SK-N-SH (cell line): ENCODE results near the gene ADGRL3. TPM values are rescaled to one million over a fixed set of nuclear protein-coding genes. Genes with fewer than 3 reads are reported as not detected.
A peak's percentile ranks its signal among the peaks of the same experiment; 100 is the strongest.

Experiments
- CTCF ChIA-PET: fragments of 300-600, 350-600 bp; formaldehyde crosslinking; extraction: SDS; loops from one replicate; lab custom pipeline; 2021; lab: Yijun Ruan, JAX
- POLR2A ChIA-PET: fragments of 350-600 bp; sonication (Branson Sonifier 250); formaldehyde crosslinking; extraction: SDS; loops from one replicate; lab custom pipeline; 2020; ENCODE audit warnings: antibody characterized with exemption, inconsistent platforms; lab: Yijun Ruan, JAX
- DNase-seq: peaks from one replicate; pipeline ENCODE4 v3.0.0; 2012
- H2AFZ ChIP-seq: fragments of 200-600 bp; sonication (generic); 2 replicates; pipeline ENCODE4 v1.8.1; 2016; ENCODE audit warnings: antibody characterized with exemption, mild to moderate bottlenecking, low read depth
- H3F3A ChIP-seq: fragments of 200-600 bp; sonication (generic); replicated peaks from 2 replicates; pipeline ENCODE3; 2016; ENCODE audit warnings: antibody characterized with exemption, mild to moderate bottlenecking; ENCODE audit not compliant: insufficient read depth
- H3K27ac ChIP-seq, 2 experiments: fragments of 200-500 bp in 1 of 2; fragments of 200-600 bp in 1 of 2; sonication (Bioruptor generic) in 1 of 2; sonication (generic), shearing (Covaris generic) in 1 of 2; 2 replicates each; pipeline versions ENCODE4 v1.5.1 to v1.6.1; 2014 to 2016; ENCODE audit warnings: low read depth in 2 of 2, inconsistent platforms in 1 of 2, low read length in 1 of 2, mild to moderate bottlenecking in 1 of 2, mixed read lengths in 1 of 2
- H3K27me3 ChIP-seq: fragments of 200-600 bp; sonication (generic), shearing (Covaris generic); 2 replicates; pipeline ENCODE4 v1.6.1; 2016; ENCODE audit warnings: mixed run types; ENCODE audit not compliant: insufficient read depth
- H3K36me3 ChIP-seq, 2 experiments: fragments of 200-500 bp in 1 of 2; fragments of 200-600 bp in 1 of 2; sonication (Bioruptor generic) in 1 of 2; sonication (generic) in 1 of 2; replicated peaks in 1 of 2; 2 replicates each; pipeline versions ENCODE3 to v1.5.1; 2014 to 2016; ENCODE audit warnings: low read length in 1 of 2, mild to moderate bottlenecking in 1 of 2; ENCODE audit not compliant: insufficient read depth in 2 of 2, control insufficient read depth in 1 of 2
- H3K4me1 ChIP-seq, 2 experiments: fragments of 200-500 bp in 1 of 2; fragments of 200-600 bp in 1 of 2; sonication (Bioruptor generic) in 1 of 2; sonication (generic), shearing (Covaris generic) in 1 of 2; 2 replicates each; pipeline versions ENCODE4 v1.5.1 to v1.6.1; 2014 to 2016; ENCODE audit warnings: low read depth in 1 of 2, low read length in 1 of 2, mixed run types in 1 of 2; ENCODE audit not compliant: insufficient read depth in 2 of 2, control insufficient read depth in 1 of 2
- H3K4me2 ChIP-seq: fragments of 200-600 bp; sonication (generic), shearing (Covaris generic); 2 replicates; pipeline ENCODE4 v1.6.1; 2017; ENCODE audit warnings: mixed run types
- H3K4me3 ChIP-seq, 2 experiments: fragments of 200-500 bp in 1 of 2; fragments of 200-600 bp in 1 of 2; sonication (Bioruptor generic) in 1 of 2; sonication (generic), shearing (Covaris generic) in 1 of 2; 2 replicates each; pipeline versions ENCODE4 v1.5.1 to v1.8.1; 2014 to 2016; ENCODE audit warnings: low read depth in 2 of 2, inconsistent platforms in 1 of 2, low read length in 1 of 2, mild to moderate bottlenecking in 1 of 2, mixed read lengths in 1 of 2, moderate library complexity in 1 of 2
- H3K79me2 ChIP-seq: fragments of 200-600 bp; sonication (generic); 2 replicates; pipeline ENCODE4 v1.8.1; 2017; ENCODE audit warnings: mild to moderate bottlenecking; ENCODE audit not compliant: insufficient read depth
- H3K9ac ChIP-seq: fragments of 200-600 bp; sonication (generic); 2 replicates; pipeline ENCODE4 v1.6.1; 2017; ENCODE audit warnings: mixed run types
- H3K9me2 ChIP-seq: fragments of 200-600 bp; sonication (generic); 2 replicates; pipeline ENCODE4 v1.6.1; 2017; ENCODE audit warnings: mixed run types
- H3K9me3 ChIP-seq: fragments of 200-600 bp; sonication (generic); 2 replicates; pipeline ENCODE4 v1.6.1; 2017; ENCODE audit warnings: mixed run types, mild to moderate bottlenecking, moderate library complexity
- H4K20me1 ChIP-seq: fragments of 200-600 bp; sonication (generic); 2 replicates; pipeline ENCODE4 v1.6.1; 2017; ENCODE audit warnings: mild to moderate bottlenecking, mixed run types; ENCODE audit not compliant: insufficient read depth
- EP300 ChIP-seq, 2 experiments: IDR thresholded peaks; 2 replicates each; pipeline versions ENCODE4 v1.4.0 to v1.6.1; 2012; ENCODE audit warnings: borderline replicate concordance in 1 of 2, low read depth in 1 of 2, low read length in 1 of 2
- FOXJ3 ChIP-seq: sonication (generic); formaldehyde crosslinking; IDR thresholded peaks from 2 replicates; pipeline ENCODE4 v1.5.1; 2020; ENCODE audit warnings: mild to moderate bottlenecking, missing genetic modification reagents
- MXI1 ChIP-seq: IDR thresholded peaks from 2 replicates; pipeline ENCODE4 v1.6.1; 2012; ENCODE audit warnings: mild to moderate bottlenecking, low read depth, low read length, improper control_type of control experiment
- RXRA ChIP-seq: IDR thresholded peaks from 2 replicates; pipeline ENCODE4 v1.4.0; 2012; ENCODE audit warnings: low read depth, mild to moderate bottlenecking, borderline replicate concordance
- SMC3 ChIP-seq: IDR thresholded peaks from 2 replicates; pipeline ENCODE4 v1.6.1; 2012; ENCODE audit warnings: low read depth, low read length, improper control_type of control experiment
- TEAD4 ChIP-seq: IDR thresholded peaks from 2 replicates; pipeline ENCODE4 v1.4.0; 2012; ENCODE audit warnings: mild to moderate bottlenecking, borderline replicate concordance; ENCODE audit not compliant: insufficient read depth
- WGBS: methylation state at CpG from one replicate; pipeline ENCODE4 v1.1.6; 2017; ENCODE audit warnings: low lambda C conversion rate; 5-methylcytosine and 5-hydroxymethylcytosine counted together
- polyA plus RNA-seq, 3 experiments: library from polyadenylated mRNA; depleted of rRNA; stranded (reverse); fragments of >200 nt; gene quantifications; 2 replicates each; pipeline ENCODE4 v1.2.3, GENCODE V29; 2012
- TF ChIP-seq, protein P1 (sequence below): IDR thresholded peaks from 2 replicates; pipeline ENCODE4 v1.4.0; 2012; ENCODE audit warnings: low read depth
- TF ChIP-seq, protein P2 (sequence below): IDR thresholded peaks from 2 replicates; pipeline ENCODE4 v1.4.0; 2012; ENCODE audit warnings: low read depth, borderline replicate concordance
- TF ChIP-seq, protein P3 (sequence below): IDR thresholded peaks from 2 replicates; pipeline ENCODE4 v1.6.1; 2012; ENCODE audit warnings: mild to moderate bottlenecking, low read depth, low read length, moderate library complexity

Gene ADGRL3
- polyA plus RNA-seq, 1 of the 3 experiments (the other 2 are of a cell fraction), result 0.03 TPM

DNA sequence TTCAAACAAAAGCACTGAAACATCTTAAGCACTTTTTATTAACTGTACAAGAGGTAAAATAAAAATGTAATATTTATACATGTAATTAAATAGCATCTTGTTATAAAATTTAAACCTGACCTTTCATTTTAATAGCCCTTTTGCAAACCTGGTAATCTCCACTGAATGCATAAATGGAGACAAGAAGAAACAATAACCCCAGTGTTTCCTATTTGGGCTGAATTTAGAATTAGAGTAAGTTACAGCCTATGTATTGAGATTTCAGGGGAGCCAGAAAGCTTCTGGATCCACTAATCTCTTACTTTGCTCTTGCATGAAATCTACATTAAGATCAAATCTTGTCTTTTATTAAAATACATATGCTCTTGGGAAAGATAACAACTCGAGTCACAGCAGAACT is 261.8 kb downstream of the ADGRL3 start:
- WGBS, result 50% methylated on average over 1 of the region's 1 CpG
- DNase-seq, result no peak
- Histone ChIP-seq H3K4me1 (no peaks in the 10 kb centered on the region), H3K27me3 (no peaks in the 10 kb centered on the region), H3K9me3 (no peaks in the 10 kb centered on the region), H3K27ac (no peak overlapping the region; a peak in 1 of 4 replicates), H3K9me2 (no peaks in the 10 kb centered on the region), H3K4me3 (no peak overlapping the region), H3K4me2 (no peak overlapping the region), H2AFZ (peak overlapping the region; percentile 59; the same call in 1 of the 2 replicates), H4K20me1 (no peaks in the 10 kb centered on the region), H3F3A (peaks cover 7% of the 10 kb centered on the region), H3K9ac (no peak overlapping the region), H3K79me2 (no peaks in the 10 kb centered on the region; the same call in 1 of the 2 replicates), H3K36me3 (no peaks in the 10 kb centered on the region)
- ChIA-PET POLR2A (no interaction called here), CTCF (interaction anchor here (0.7 kb wide), 1 partner anchor 556 kb away, joined by 3 read pairs; no protein-coding TSS in a partner anchor)
- no peak for TF ChIP-seq EP300 (IDR thresholded peaks at IDR 0.05; ENCODE audit: borderline replicate concordance in 1 of 2, low read depth in 1 of 2, low read length in 1 of 2)
- no peak for TF ChIP-seq SMC3
- TF ChIP-seq RXRA, result no peak
- TF ChIP-seq, protein P1, sequence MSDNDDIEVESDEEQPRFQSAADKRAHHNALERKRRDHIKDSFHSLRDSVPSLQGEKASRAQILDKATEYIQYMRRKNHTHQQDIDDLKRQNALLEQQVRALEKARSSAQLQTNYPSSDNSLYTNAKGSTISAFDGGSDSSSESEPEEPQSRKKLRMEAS, result no peak
- no peak for TF ChIP-seq FOXJ3 (CRISPR knock-in tag)
- TF ChIP-seq TEAD4, result no peak
- TF ChIP-seq, protein P2, sequence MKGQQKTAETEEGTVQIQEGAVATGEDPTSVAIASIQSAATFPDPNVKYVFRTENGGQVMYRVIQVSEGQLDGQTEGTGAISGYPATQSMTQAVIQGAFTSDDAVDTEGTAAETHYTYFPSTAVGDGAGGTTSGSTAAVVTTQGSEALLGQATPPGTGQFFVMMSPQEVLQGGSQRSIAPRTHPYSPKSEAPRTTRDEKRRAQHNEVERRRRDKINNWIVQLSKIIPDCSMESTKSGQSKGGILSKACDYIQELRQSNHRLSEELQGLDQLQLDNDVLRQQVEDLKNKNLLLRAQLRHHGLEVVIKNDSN, result no peak

DNA sequence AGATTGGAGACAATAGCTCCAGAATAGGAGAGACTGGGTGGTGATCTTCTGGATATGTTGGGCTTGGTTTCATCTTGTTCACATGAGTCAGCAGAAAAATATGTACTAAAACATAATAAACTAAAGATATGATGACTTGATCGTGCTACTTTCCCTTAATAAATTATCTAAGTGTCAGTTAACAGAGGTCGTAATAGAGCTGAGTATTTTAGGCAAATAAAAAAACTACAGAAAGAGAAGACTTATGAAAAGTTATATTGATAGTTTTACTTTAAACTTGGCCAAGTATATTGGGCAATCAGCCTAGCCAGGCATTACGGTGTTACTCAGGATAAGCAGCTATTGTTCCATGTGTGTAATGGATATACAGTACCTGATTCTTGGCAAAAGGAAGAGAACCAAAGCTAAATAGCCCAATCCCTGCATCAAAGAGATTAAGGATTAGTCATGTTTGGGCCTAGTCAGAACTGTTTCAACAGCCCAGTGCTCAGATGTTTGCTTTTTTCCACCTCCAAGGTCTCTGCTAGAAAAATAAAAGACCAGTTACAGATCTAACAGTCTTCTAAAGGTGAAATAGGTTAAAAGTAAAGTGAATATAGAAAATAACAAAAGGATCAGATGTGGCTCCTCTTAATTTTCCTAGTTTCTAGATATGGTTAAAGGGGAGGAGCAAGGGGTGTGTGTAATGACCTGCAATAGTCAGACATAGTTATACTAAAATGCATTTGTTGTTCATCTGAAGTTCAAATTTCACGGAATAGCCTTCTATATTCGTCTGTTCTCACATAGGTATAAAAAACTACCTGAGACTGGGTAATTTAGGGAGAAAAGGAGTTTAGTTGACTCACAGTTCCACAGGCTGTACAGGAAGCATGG is 262.6 kb downstream of the ADGRL3 start:
- Histone ChIP-seq H3F3A (peaks cover 7% of the 10 kb centered on the region), H3K79me2 (no peaks in the 10 kb centered on the region; the same call in 1 of the 2 replicates), H3K27me3 (no peaks in the 10 kb centered on the region), H3K4me3 (no peak overlapping the region), H2AFZ (peak overlapping the region; percentile 59; the same call in 1 of the 2 replicates), H3K9me2 (no peaks in the 10 kb centered on the region), H4K20me1 (no peaks in the 10 kb centered on the region), H3K9me3 (no peaks in the 10 kb centered on the region), H3K9ac (no peak overlapping the region), H3K27ac (no peak overlapping the region; a peak in 1 of 4 replicates), H3K36me3 (no peaks in the 10 kb centered on the region), H3K4me1 (no peaks in the 10 kb centered on the region), H3K4me2 (no peak overlapping the region)
- POLR2A ChIA-PET, result no interaction called here
- TF ChIP-seq, protein P3, sequence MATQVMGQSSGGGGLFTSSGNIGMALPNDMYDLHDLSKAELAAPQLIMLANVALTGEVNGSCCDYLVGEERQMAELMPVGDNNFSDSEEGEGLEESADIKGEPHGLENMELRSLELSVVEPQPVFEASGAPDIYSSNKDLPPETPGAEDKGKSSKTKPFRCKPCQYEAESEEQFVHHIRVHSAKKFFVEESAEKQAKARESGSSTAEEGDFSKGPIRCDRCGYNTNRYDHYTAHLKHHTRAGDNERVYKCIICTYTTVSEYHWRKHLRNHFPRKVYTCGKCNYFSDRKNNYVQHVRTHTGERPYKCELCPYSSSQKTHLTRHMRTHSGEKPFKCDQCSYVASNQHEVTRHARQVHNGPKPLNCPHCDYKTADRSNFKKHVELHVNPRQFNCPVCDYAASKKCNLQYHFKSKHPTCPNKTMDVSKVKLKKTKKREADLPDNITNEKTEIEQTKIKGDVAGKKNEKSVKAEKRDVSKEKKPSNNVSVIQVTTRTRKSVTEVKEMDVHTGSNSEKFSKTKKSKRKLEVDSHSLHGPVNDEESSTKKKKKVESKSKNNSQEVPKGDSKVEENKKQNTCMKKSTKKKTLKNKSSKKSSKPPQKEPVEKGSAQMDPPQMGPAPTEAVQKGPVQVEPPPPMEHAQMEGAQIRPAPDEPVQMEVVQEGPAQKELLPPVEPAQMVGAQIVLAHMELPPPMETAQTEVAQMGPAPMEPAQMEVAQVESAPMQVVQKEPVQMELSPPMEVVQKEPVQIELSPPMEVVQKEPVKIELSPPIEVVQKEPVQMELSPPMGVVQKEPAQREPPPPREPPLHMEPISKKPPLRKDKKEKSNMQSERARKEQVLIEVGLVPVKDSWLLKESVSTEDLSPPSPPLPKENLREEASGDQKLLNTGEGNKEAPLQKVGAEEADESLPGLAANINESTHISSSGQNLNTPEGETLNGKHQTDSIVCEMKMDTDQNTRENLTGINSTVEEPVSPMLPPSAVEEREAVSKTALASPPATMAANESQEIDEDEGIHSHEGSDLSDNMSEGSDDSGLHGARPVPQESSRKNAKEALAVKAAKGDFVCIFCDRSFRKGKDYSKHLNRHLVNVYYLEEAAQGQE, result no peak
- TF ChIP-seq FOXJ3 (CRISPR knock-in tag) (no peak), MXI1 (no peak)
- WGBS, result 40% methylated on average over 5 of the region's 5 CpGs
- CTCF ChIA-PET, result no interaction called here
- DNase-seq, result no peak
